Measurements from ENCODE around the gene EHBP1L1. TPM values are rescaled to one million over a fixed set of nuclear protein-coding genes. Genes with fewer than 3 reads are reported as not detected.

Gene EHBP1L1
- total RNA-seq, 2 experiments from 2014 or later: 59.7 to 71.6 TPM

GRCh38 chr11:65621460-65621859 lies 45.6 kb downstream of the EHBP1L1 start:
- intact Hi-C loops (cut with micrococcal nuclease; ENCODE audit: unreplicated experiment): no loop called here
- DNase-seq (ENCODE audit: low spot score): no peak
- BruUV-seq (replicated peaks): no TSS peak
- Histone ChIP-seq H3K9me2 (ENCODE audit: insufficient read depth, low read length) (no peaks in the 10 kb centered on the region), H3K9me3 (ENCODE audit: low read length) (no peaks in the 10 kb centered on the region), H3K4me2 (ENCODE audit: low read length) (no peak overlapping the region), H3K79me2 (ENCODE audit: insufficient read depth, low read depth, low read length) (peaks cover 21% of the 10 kb centered on the region), H3K27ac (ENCODE audit: low read depth, low read length, poor library complexity, severe bottlenecking) (no peak overlapping the region), H4K20me1 (ENCODE audit: insufficient read depth, low read length) (no peaks in the 10 kb centered on the region), H3K36me3 (ENCODE audit: insufficient read depth, low read length) (peaks cover 88% of the 10 kb centered on the region), H3K4me3 (ENCODE audit: low read depth, low read length, poor library complexity, severe bottlenecking) (no peak overlapping the region), H3K4me1 (ENCODE audit: insufficient read depth, low read length, poor library complexity, severe bottlenecking) (peaks cover 20% of the 10 kb centered on the region), H2AFZ (ENCODE audit: low read length) (no peak overlapping the region)
- ChIA-PET CTCF (ENCODE audit: unreplicated experiment) (no interaction called here), POLR2A (no interaction called here)
- TF ChIP-seq EZH2phosphoT487 (IDR thresholded peaks at IDR 0.05; ENCODE audit: borderline replicate concordance, low read depth, low read length) (no peak), CTCF (conservative IDR thresholded peaks at IDR 0.05; ENCODE audit: low read length) (no peak)

GRCh38 chr11:65622011-65622410 lies 46.2 kb downstream of the EHBP1L1 start:
- POLR2A ChIA-PET: no interaction called here
- peaks cover 15% of the 10 kb centered on the region for H3K4me1 ChIP-seq (ENCODE audit: insufficient read depth, low read length, poor library complexity, severe bottlenecking)
- H2AFZ ChIP-seq (ENCODE audit: low read length): no peak overlapping the region
- H3K79me2 ChIP-seq (ENCODE audit: insufficient read depth, low read depth, low read length): peaks cover 15% of the 10 kb centered on the region
- no peak overlapping the region for H3K27ac ChIP-seq (ENCODE audit: low read depth, low read length, poor library complexity, severe bottlenecking)
- DNase-seq (ENCODE audit: low spot score): no peak
- H3K9me2 ChIP-seq (ENCODE audit: insufficient read depth, low read length): no peaks in the 10 kb centered on the region
- H3K9me3 ChIP-seq (ENCODE audit: low read length): no peaks in the 10 kb centered on the region
- H3K36me3 ChIP-seq (ENCODE audit: insufficient read depth, low read length): peaks cover 93% of the 10 kb centered on the region
- intact Hi-C loops (cut with micrococcal nuclease; ENCODE audit: unreplicated experiment): no loop called here
- no peaks in the 10 kb centered on the region for H4K20me1 ChIP-seq (ENCODE audit: insufficient read depth, low read length)
- H3K4me3 ChIP-seq (ENCODE audit: low read depth, low read length, poor library complexity, severe bottlenecking): no peak overlapping the region
- TF ChIP-seq EZH2phosphoT487 (IDR thresholded peaks at IDR 0.05; ENCODE audit: borderline replicate concordance, low read depth, low read length) (no peak), CTCF (conservative IDR thresholded peaks at IDR 0.05; ENCODE audit: low read length) (no peak)
- CTCF ChIA-PET (ENCODE audit: unreplicated experiment): no interaction called here
- H3K4me2 ChIP-seq (ENCODE audit: low read length): no peak overlapping the region
- no TSS peak for BruUV-seq (replicated peaks)

- ChIA-PET POLR2A (interaction anchor here (0.6 kb wide), 1 partner anchor 88 kb away, joined by 3 read pairs; no protein-coding TSS in a partner anchor), CTCF (ENCODE audit: unreplicated experiment) (no interaction called here)
- Histone ChIP-seq H3K9me3 (ENCODE audit: low read length) (no peaks in the 10 kb centered on the region), H3K4me2 (ENCODE audit: low read length) (no peak overlapping the region), H3K4me1 (ENCODE audit: insufficient read depth, low read length, poor library complexity, severe bottlenecking) (peaks cover 7% of the 10 kb centered on the region), H3K4me3 (ENCODE audit: low read depth, low read length, poor library complexity, severe bottlenecking) (no peak overlapping the region), H3K79me2 (ENCODE audit: insufficient read depth, low read depth, low read length) (peaks cover 3% of the 10 kb centered on the region; the same call in 1 of the 2 replicates), H3K9me2 (ENCODE audit: insufficient read depth, low read length) (no peaks in the 10 kb centered on the region), H3K36me3 (ENCODE audit: insufficient read depth, low read length) (peaks cover 93% of the 10 kb centered on the region), H4K20me1 (ENCODE audit: insufficient read depth, low read length) (no peaks in the 10 kb centered on the region), H3K27ac (ENCODE audit: low read depth, low read length, poor library complexity, severe bottlenecking) (no peak overlapping the region), H2AFZ (ENCODE audit: low read length) (no peak overlapping the region)
- BruUV-seq (replicated peaks): no TSS peak
- DNase-seq (ENCODE audit: low spot score): no peak
- intact Hi-C loops (cut with micrococcal nuclease; ENCODE audit: unreplicated experiment): no loop called here
- no peak for TF ChIP-seq EZH2phosphoT487 (IDR thresholded peaks at IDR 0.05; ENCODE audit: borderline replicate concordance, low read depth, low read length)
- TF ChIP-seq CTCF (conservative IDR thresholded peaks at IDR 0.05; ENCODE audit: low read length): no peak
These were observed 47.3 kb downstream of the EHBP1L1 start for GRCh38 chr11:65623177-65623576.

Measured in OCI-LY7 (cell line).